HEK293 (cell line): ENCODE data around the gene FBRSL1.
A peak's percentile ranks its signal among the peaks of the same experiment; 100 is the strongest.

Source experiments
- CTCF ChIA-PET: fragments of 350-600 bp; formaldehyde crosslinking; extraction: SDS; loops from one replicate; lab custom pipeline; 2021; ENCODE audit warnings: antibody characterized with exemption; lab: Yijun Ruan, JAX
- POLR2A ChIA-PET: fragments of 300-600 bp; formaldehyde crosslinking; extraction: SDS; loops from one replicate; lab custom pipeline; 2020; ENCODE audit warnings: antibody characterized with exemption, inconsistent platforms; lab: Yijun Ruan, JAX
- H3K27ac ChIP-seq: fragments of 200-500 bp; sonication (Bioruptor generic); 2 replicates; pipeline ENCODE4 v1.5.1; 2014; ENCODE audit warnings: low read depth, low read length, control low read depth, inconsistent platforms; ENCODE audit errors: extremely low read depth
- H3K36me3 ChIP-seq, 2 experiments: fragments of 200-500 bp in 1 of 2; sonication (Bioruptor generic) in 1 of 2; 1 replicate in 1 of 2; 2 replicates in 1 of 2; pipeline ENCODE4 v1.5.1; 2014 to 2017; ENCODE audit warnings: inconsistent platforms in 2 of 2, low read length in 2 of 2; ENCODE audit not compliant: control insufficient read depth in 2 of 2, insufficient read depth in 1 of 2
- H3K4me1 ChIP-seq: fragments of 200-500 bp; sonication (Bioruptor generic); 2 replicates; pipeline ENCODE4 v1.5.1; 2014; ENCODE audit warnings: mild to moderate bottlenecking, low read length, inconsistent platforms; ENCODE audit not compliant: control insufficient read depth, insufficient read depth
- H3K4me3 ChIP-seq: 2 replicates; pipeline ENCODE4 v1.5.1; 2011; ENCODE audit warnings: low read depth, mild to moderate bottlenecking, control low read depth, low read length, moderate library complexity
- H3K9me3 ChIP-seq: fragments of 200-500 bp; sonication (Bioruptor generic); 2 replicates; pipeline ENCODE4 v1.5.1; 2014; ENCODE audit warnings: low read depth, low read length, inconsistent platforms; ENCODE audit not compliant: control insufficient read depth, insufficient read depth
- EGR2 ChIP-seq: fragments of 450-650 bp; formaldehyde crosslinking; IDR thresholded peaks from 2 replicates; pipeline ENCODE4 v1.5.1; 2016; ENCODE audit warnings: low read depth, missing biosample characterization, missing genetic modification characterization
- GLIS1 ChIP-seq: fragments of 450-650 bp; formaldehyde crosslinking; IDR thresholded peaks from 2 replicates; pipeline ENCODE4 v1.5.1; 2016; ENCODE audit warnings: missing biosample characterization, missing genetic modification characterization
- GLIS2 ChIP-seq: fragments of 450-650 bp; formaldehyde crosslinking; IDR thresholded peaks from 2 replicates; pipeline ENCODE4 v1.5.1; 2016; ENCODE audit warnings: missing biosample characterization, missing genetic modification characterization
- HOXC10 ChIP-seq: sonication (generic); formaldehyde crosslinking; IDR thresholded peaks from 2 replicates; pipeline ENCODE4 v1.8.1; 2023; ENCODE audit warnings: mild to moderate bottlenecking, missing genetic modification reagents
- PATZ1 ChIP-seq: fragments of 450-650 bp; formaldehyde crosslinking; IDR thresholded peaks from 2 replicates; pipeline ENCODE4 v1.5.1; 2016; ENCODE audit warnings: missing biosample characterization, missing genetic modification characterization
- SETDB1 ChIP-seq: IDR thresholded peaks from one replicate; pipeline ENCODE4 v1.6.1; 2017; ENCODE audit warnings: mild to moderate bottlenecking, low read length, moderate library complexity, mixed read lengths; ENCODE audit not compliant: insufficient read length
- WT1 ChIP-seq: fragments of 450-650 bp; formaldehyde crosslinking; IDR thresholded peaks from 2 replicates; pipeline ENCODE4 v1.5.1; 2016; ENCODE audit warnings: missing biosample characterization, missing genetic modification characterization
- ZBTB21 ChIP-seq: fragments of 450-650 bp; formaldehyde crosslinking; IDR thresholded peaks from 2 replicates; pipeline ENCODE4 v1.5.1; 2017; ENCODE audit warnings: missing biosample characterization, missing genetic modification characterization
- ZNF155 ChIP-seq: fragments of 450-650 bp; formaldehyde crosslinking; IDR thresholded peaks from 2 replicates; pipeline ENCODE4 v1.5.1; 2016; ENCODE audit warnings: missing biosample characterization, missing genetic modification characterization
- ZNF2 ChIP-seq: fragments of 450-650 bp; formaldehyde crosslinking; IDR thresholded peaks from 2 replicates; pipeline ENCODE4 v1.5.1; 2016; ENCODE audit warnings: missing biosample characterization, missing genetic modification characterization
- ZNF280D ChIP-seq: fragments of 450-650 bp; formaldehyde crosslinking; IDR thresholded peaks from 2 replicates; pipeline ENCODE4 v1.5.1; 2016; ENCODE audit warnings: missing biosample characterization, missing genetic modification characterization
- ZNF292 ChIP-seq: fragments of 450-650 bp; formaldehyde crosslinking; IDR thresholded peaks from 2 replicates; pipeline ENCODE4 v1.5.1; 2016; ENCODE audit warnings: low read depth, missing biosample characterization, missing genetic modification characterization, borderline replicate concordance
- ZNF341 ChIP-seq: fragments of 450-650 bp; formaldehyde crosslinking; IDR thresholded peaks from 2 replicates; pipeline ENCODE4; 2016; ENCODE audit warnings: low read depth, missing biosample characterization, missing genetic modification characterization
- ZNF423 ChIP-seq: fragments of 450-650 bp; formaldehyde crosslinking; IDR thresholded peaks from 2 replicates; pipeline ENCODE4 v1.5.1; 2016; ENCODE audit warnings: missing biosample characterization, missing genetic modification characterization
- ZNF449 ChIP-seq: fragments of 450-650 bp; formaldehyde crosslinking; IDR thresholded peaks from 2 replicates; pipeline ENCODE4 v1.5.1; 2017; ENCODE audit warnings: missing biosample characterization, mild to moderate bottlenecking, missing genetic modification characterization, moderate library complexity
- ZNF561 ChIP-seq: fragments of 450-650 bp; IDR thresholded peaks from 2 replicates; pipeline ENCODE4 v1.5.1; 2018; ENCODE audit warnings: missing biosample characterization, missing genetic modification characterization, borderline replicate concordance
- ZNF670 ChIP-seq: fragments of 450-650 bp; formaldehyde crosslinking; IDR thresholded peaks from 2 replicates; pipeline ENCODE4 v1.5.1; 2016; ENCODE audit warnings: missing biosample characterization, missing genetic modification characterization, low read depth
- ZNF692 ChIP-seq: fragments of 450-650 bp; formaldehyde crosslinking; IDR thresholded peaks from 2 replicates; pipeline ENCODE4 v1.5.1; 2016; ENCODE audit warnings: missing biosample characterization, missing genetic modification characterization
- ZNF747 ChIP-seq: fragments of 450-650 bp; formaldehyde crosslinking; IDR thresholded peaks from 2 replicates; pipeline ENCODE4 v1.5.1; 2016; ENCODE audit warnings: missing biosample characterization, missing genetic modification characterization
- ZNF792 ChIP-seq: fragments of 450-650 bp; formaldehyde crosslinking; IDR thresholded peaks from 2 replicates; pipeline ENCODE4 v1.5.1; 2016; ENCODE audit warnings: missing biosample characterization, missing genetic modification characterization
- ZNF837 ChIP-seq: fragments of 450-650 bp; formaldehyde crosslinking; IDR thresholded peaks from 2 replicates; pipeline ENCODE4 v1.5.1; 2016; ENCODE audit warnings: missing biosample characterization, missing genetic modification characterization
- ZSCAN23 ChIP-seq: fragments of 450-650 bp; formaldehyde crosslinking; IDR thresholded peaks from 2 replicates; pipeline ENCODE4 v1.5.1; 2016; ENCODE audit warnings: missing biosample characterization, missing genetic modification characterization
- TF ChIP-seq, protein P1 (sequence below): fragments of 450-650 bp; formaldehyde crosslinking; IDR thresholded peaks from 2 replicates; pipeline ENCODE4 v1.5.1; 2016; ENCODE audit warnings: missing biosample characterization, missing genetic modification characterization

The FBRSL1 gene

GRCh38 chr12:132477017-132477702, 12.8 kb upstream of the FBRSL1 start:
- no peak overlapping the region for H3K27ac ChIP-seq
- no peak overlapping the region for H3K4me3 ChIP-seq
- no peaks in the 10 kb centered on the region for H3K9me3 ChIP-seq
- H3K36me3 ChIP-seq = no peaks in the 10 kb centered on the region
- no peak for TF ChIP-seq ZNF837 (tag by site-specific recombination)
- no peaks in the 10 kb centered on the region for H3K4me1 ChIP-seq
- ChIA-PET CTCF (no interaction called here), POLR2A (interaction anchor here (0.6 kb wide), 1 partner anchor 425 kb away, joined by 3 read pairs; no protein-coding TSS in a partner anchor)

DNA sequence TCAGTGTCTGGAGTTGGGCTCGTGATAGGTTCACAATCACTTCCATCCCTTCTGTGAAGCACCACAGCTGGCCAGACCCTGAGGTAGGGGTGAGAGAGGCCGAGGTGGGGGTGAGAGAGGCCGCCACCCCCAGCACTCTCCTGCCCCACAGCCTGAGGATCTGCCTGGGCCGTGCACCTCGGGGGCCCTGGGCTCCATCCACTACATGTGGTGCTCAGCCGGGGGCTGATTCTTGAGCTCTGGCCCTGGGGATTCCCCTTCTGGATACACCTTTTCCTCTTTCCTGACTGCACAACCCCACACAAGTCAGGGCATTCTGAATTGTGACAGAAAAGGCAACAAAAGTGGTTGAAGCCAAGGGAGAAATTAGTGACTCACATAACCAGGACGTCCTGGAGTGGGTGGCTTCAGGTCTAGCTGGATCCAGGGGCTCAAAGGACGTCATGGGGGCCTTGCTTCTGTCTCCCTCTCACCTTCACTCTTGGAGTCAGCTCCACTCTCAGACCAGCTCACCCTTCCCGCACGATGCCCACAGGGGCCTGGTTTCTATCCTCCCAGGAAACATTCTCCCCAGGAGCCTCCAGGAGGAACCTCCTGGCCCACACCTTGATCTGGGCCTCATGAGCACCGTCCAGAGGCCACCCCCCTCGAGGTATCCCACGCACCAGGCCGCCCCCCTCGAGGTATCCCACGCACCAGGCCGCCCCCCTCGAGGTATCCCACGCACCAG, 12.1 kb upstream of the FBRSL1 start:
- H3K4me1 ChIP-seq = no peaks in the 10 kb centered on the region

GRCh38 chr12:132478433-132478803, 11.5 kb upstream of the FBRSL1 start:
- H3K9me3 ChIP-seq = no peaks in the 10 kb centered on the region
- no peaks in the 10 kb centered on the region for H3K4me1 ChIP-seq
- no peak overlapping the region for H3K27ac ChIP-seq
- POLR2A ChIA-PET = no interaction called here
- no peak overlapping the region for H3K4me3 ChIP-seq
- H3K36me3 ChIP-seq = no peaks in the 10 kb centered on the region
- CTCF ChIA-PET = no interaction called here
- no peak for TF ChIP-seq ZNF2
- no peak for TF ChIP-seq HOXC10 (CRISPR knock-in tag)
- no peak for TF ChIP-seq ZNF692 (tag by site-specific recombination)
- no peak for TF ChIP-seq ZNF292 (tag by site-specific recombination)
- TF ChIP-seq ZNF670 (tag by site-specific recombination) = no peak
- no peak for TF ChIP-seq WT1 (tag by site-specific recombination)
- no peak for TF ChIP-seq ZNF280D
- TF ChIP-seq ZNF155 (tag by site-specific recombination) = no peak

More for the DNA sequence above, 12.1 kb upstream of the FBRSL1 start:
- POLR2A ChIA-PET = no interaction called here
- H3K9me3 ChIP-seq = no peaks in the 10 kb centered on the region
- no peaks in the 10 kb centered on the region for H3K36me3 ChIP-seq
- no peak for TF ChIP-seq HOXC10 (CRISPR knock-in tag)
- no peak for TF ChIP-seq ZNF341 (tag by site-specific recombination)
- TF ChIP-seq SETDB1 = no peak
- TF ChIP-seq ZNF423 (tag by site-specific recombination) = no peak
- peak; percentile 90 for TF ChIP-seq GLIS1
- no peak for TF ChIP-seq ZNF449 (tag by site-specific recombination)
- TF ChIP-seq ZNF747 (tag by site-specific recombination) = no peak
- TF ChIP-seq ZNF792 (tag by site-specific recombination) = no peak
- no peak for TF ChIP-seq GLIS2
- TF ChIP-seq PATZ1 (tag by site-specific recombination) = no peak
- TF ChIP-seq, protein P1, sequence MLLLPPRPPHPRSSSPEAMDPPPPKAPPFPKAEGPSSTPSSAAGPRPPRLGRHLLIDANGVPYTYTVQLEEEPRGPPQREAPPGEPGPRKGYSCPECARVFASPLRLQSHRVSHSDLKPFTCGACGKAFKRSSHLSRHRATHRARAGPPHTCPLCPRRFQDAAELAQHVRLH (tag by site-specific recombination) = no peak
- TF ChIP-seq EGR2 (tag by site-specific recombination) = peak; percentile 42; the same call in 1 of the 2 replicates
- no peak for TF ChIP-seq ZSCAN23
- TF ChIP-seq ZNF561 (tag by site-specific recombination) = no peak
- TF ChIP-seq ZBTB21 (tag by site-specific recombination) = no peak
- CTCF ChIA-PET = no interaction called here
- H3K27ac ChIP-seq = no peak overlapping the region
- no peak overlapping the region for H3K4me3 ChIP-seq
